Natural killer cell treated with Interleukin-12 subunit alpha and Interleukin-12 subunit beta and Interleukin-15 and Interleukin-18, amount 100 ng/mL, for 72 hours (primary cell): ENCODE data around the gene CYTH1. TPM values are rescaled to one million over a fixed set of nuclear protein-coding genes. Genes with fewer than 3 reads are reported as not detected.

Source experiments
- ATAC-seq, 2 donors: fragments of 150-1000 bp; cut with Tn5 transposase in 1 of 2; sonication (Bioruptor Pico), chemical (Tn5 transposase) in 1 of 2; 2 replicates each; pipeline ENCODE4 v1.10.0; 2021
- DNase-seq: peaks from one replicate; pipeline ENCODE4 v3.0.0; 2022; ENCODE audit warnings: low spot score
- H3K27ac Mint-ChIP-seq, 2 donors: 1 replicate in 1 of 2; 2 replicates in 1 of 2; pipeline ENCODE4 v1.8.0; 2022; ENCODE audit warnings: mixed read lengths in 2 of 2, mild to moderate bottlenecking in 1 of 2, moderate library complexity in 1 of 2
- H3K27me3 Mint-ChIP-seq, 2 donors: 1 replicate in 1 of 2; 2 replicates in 1 of 2; pipeline ENCODE4 v1.8.0; 2022; ENCODE audit warnings: mixed read lengths in 2 of 2
- H3K36me3 Mint-ChIP-seq: one replicate; pipeline ENCODE4 v1.8.0; 2022; ENCODE audit warnings: mixed read lengths
- H3K4me1 Mint-ChIP-seq, 2 donors: 1 replicate in 1 of 2; 2 replicates in 1 of 2; pipeline ENCODE4 v1.8.0; 2022; ENCODE audit warnings: low read depth in 2 of 2, mixed read lengths in 2 of 2, mild to moderate bottlenecking in 1 of 2
- H3K4me3 Mint-ChIP-seq: one replicate; pipeline ENCODE4 v1.8.0; 2022; ENCODE audit warnings: mixed read lengths
- H3K9me3 Mint-ChIP-seq: 2 replicates; pipeline ENCODE4 v1.8.0; 2022; ENCODE audit warnings: mixed read lengths
- total RNA-seq, 2 donors: library from RNA; stranded (reverse); gene quantifications; one replicate each; pipeline ENCODE4 v1.2.3, GENCODE V29; 2022

Gene CYTH1
- total RNA-seq, 2 donors from 2014 or later: 111 to 149 TPM

DNA sequence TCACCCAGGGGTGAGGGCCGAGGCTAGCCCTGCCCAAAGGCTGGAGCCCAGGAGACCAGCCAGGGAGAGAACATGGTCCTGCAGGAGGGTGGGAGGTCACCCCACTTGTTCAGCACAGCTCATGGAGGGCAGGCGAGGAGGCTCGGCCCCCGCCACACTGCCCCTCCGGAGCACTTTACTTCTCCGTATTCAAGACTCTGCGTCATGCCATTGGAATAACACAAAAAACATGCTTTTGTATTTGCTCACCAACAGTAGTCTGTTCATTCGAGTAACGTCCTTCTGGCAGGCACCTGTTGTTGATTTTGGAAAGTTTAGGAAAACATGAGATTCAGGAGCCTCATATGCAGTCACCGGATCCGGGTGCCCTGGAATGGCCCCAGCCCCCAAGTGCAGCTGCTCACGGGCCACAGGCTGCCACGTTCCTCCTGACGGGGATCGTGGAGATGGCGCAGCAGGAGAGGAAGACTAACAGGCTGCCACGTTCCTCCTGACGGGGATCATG, 123.7 kb downstream of the CYTH1 start:
- no peaks in the 10 kb centered on the region for H3K36me3 Mint-ChIP-seq
- no peak for ATAC-seq

DNA sequence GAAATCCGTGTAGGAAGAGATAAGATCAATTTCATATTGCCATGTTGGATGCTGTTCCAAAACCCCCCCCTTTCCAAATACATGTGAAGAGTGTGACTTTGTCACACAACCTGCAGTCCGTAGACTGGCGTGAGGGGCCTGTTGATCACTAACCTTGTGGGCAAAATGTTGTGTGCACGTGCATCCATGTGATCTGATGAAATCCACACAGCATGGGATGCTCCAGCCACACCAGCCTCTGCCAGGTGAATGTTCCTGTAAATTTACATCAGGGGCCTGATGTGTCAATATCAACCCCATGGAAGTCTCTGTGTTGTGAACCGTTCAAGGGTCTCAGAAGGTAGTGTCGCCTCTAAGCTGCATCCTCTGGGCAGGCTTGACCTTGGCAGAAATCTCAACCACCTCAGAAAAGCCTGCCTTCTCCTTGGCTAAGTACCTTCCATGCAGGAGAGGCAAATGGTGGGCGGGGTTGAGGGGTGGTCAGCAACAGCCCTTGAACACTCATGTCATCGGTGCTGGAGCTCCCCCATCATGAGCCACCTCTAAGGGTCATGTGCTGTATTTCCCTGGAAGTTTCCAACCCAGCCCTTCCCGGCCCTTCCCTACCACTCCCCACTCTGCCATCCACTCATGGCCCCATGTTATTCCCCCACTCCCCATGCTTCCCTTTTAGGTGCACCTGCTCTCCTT, 126.7 kb downstream of the CYTH1 start:
- H3K27ac Mint-ChIP-seq: no peak overlapping the region
- peaks cover 0 to 3% of the 10 kb centered on the region in 2 donors for H3K4me1 Mint-ChIP-seq
- no peaks in the 10 kb centered on the region for H3K9me3 Mint-ChIP-seq
- H3K27me3 Mint-ChIP-seq: no peaks in the 10 kb centered on the region
- ATAC-seq (no peak), DNase-seq (no peak)
- no peaks in the 10 kb centered on the region for H3K36me3 Mint-ChIP-seq
- H3K4me3 Mint-ChIP-seq: no peak overlapping the region

More for the DNA sequence above, 123.7 kb downstream of the CYTH1 start:
- H3K9me3 Mint-ChIP-seq: no peaks in the 10 kb centered on the region
- H3K27me3 Mint-ChIP-seq: no peaks in the 10 kb centered on the region
- DNase-seq: no peak
- no peak overlapping the region for H3K27ac Mint-ChIP-seq
- H3K4me1 Mint-ChIP-seq: peaks cover 0 to 3% of the 10 kb centered on the region in 2 donors
- no peak overlapping the region for H3K4me3 Mint-ChIP-seq

DNA sequence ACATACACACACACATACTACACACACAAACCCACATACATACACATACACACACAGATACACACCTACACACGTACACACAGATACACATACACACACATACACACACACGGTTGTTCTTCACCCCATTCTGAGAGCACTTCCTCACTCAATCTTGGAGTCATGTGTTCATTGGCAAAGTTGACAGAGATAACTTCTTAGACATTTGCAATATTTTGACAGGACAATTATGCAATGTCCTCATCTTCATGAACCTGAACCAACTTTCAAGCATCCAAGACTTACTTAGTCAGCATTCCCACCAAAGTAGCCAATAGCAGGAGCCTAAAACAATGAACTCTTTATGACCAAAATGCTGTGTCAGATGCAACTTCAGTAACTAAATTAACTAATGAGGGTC, 127.7 kb downstream of the CYTH1 start:
- no peak overlapping the region for H3K4me3 Mint-ChIP-seq
- no peak overlapping the region for H3K27ac Mint-ChIP-seq
- DNase-seq (no peak), ATAC-seq (no peak)
- no peaks in the 10 kb centered on the region for H3K9me3 Mint-ChIP-seq
- peaks cover 0 to 3% of the 10 kb centered on the region in 2 donors for H3K4me1 Mint-ChIP-seq
- no peaks in the 10 kb centered on the region for H3K36me3 Mint-ChIP-seq
- no peaks in the 10 kb centered on the region for H3K27me3 Mint-ChIP-seq

DNA sequence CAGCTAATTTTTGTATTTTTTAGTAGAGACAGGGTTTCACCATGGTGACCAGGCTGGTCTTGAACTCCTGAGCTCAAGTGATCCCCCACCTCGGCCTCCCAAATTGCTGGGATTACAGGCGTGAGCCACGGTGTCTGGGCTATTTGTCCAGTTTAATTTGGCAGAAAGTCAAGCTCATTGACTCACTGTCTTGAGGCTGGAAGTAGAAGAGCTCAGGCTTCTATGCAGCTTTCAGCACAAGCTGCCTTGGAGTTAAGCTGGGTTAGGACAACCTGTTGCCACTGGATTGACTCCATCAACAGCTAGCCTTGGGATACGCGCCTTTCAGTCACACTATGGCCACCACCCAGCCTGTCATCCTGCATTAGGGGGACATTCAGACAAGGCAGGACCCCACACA, 128.7 kb downstream of the CYTH1 start:
- H3K27ac Mint-ChIP-seq: no peak overlapping the region
- peaks cover 0 to 3% of the 10 kb centered on the region in 2 donors for H3K4me1 Mint-ChIP-seq
- H3K27me3 Mint-ChIP-seq: no peaks in the 10 kb centered on the region
- DNase-seq: no peak
- no peak for ATAC-seq
- H3K4me3 Mint-ChIP-seq: no peak overlapping the region
- H3K36me3 Mint-ChIP-seq: no peaks in the 10 kb centered on the region
- H3K9me3 Mint-ChIP-seq: no peaks in the 10 kb centered on the region

- no peak overlapping the region for H3K4me3 Mint-ChIP-seq
- H3K4me1 Mint-ChIP-seq: peaks cover 0 to 3% of the 10 kb centered on the region in 2 donors
- H3K27me3 Mint-ChIP-seq: peaks cover 0 to 2% of the 10 kb centered on the region in 2 donors
- H3K27ac Mint-ChIP-seq: no peak overlapping the region
- DNase-seq (no peak), ATAC-seq (no peak)
- H3K36me3 Mint-ChIP-seq: no peaks in the 10 kb centered on the region
- H3K9me3 Mint-ChIP-seq: no peaks in the 10 kb centered on the region
Observed at GRCh38 chr17:78652913-78653312, 129.2 kb downstream of the CYTH1 start.

DNA sequence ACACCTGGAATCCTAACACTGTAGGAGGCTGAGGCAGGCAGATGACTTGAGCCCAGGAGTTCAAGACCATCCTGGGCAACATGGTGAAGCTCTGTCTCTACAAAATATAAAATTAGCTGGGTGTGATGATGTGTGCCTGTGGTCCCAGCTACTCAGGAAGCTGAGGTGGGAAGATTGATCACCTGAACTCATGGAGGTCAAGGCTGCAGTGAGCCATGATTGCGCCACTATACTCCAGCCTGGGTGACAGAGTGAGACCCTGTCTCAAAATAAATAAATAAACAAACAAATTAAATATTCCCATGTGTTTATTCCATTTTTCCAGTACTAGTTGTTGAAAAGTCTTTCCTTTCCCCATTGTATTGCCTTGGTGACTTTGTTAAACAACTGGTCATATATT, 130.0 kb downstream of the CYTH1 start:
- peaks cover 3 to 5% of the 10 kb centered on the region in 2 donors for H3K27me3 Mint-ChIP-seq
- H3K9me3 Mint-ChIP-seq: no peaks in the 10 kb centered on the region
- peaks cover 0 to 3% of the 10 kb centered on the region in 2 donors for H3K4me1 Mint-ChIP-seq
- no peak for DNase-seq
- no peak overlapping the region for H3K27ac Mint-ChIP-seq
- H3K4me3 Mint-ChIP-seq: no peak overlapping the region
- no peaks in the 10 kb centered on the region for H3K36me3 Mint-ChIP-seq
- ATAC-seq: no peak

DNA sequence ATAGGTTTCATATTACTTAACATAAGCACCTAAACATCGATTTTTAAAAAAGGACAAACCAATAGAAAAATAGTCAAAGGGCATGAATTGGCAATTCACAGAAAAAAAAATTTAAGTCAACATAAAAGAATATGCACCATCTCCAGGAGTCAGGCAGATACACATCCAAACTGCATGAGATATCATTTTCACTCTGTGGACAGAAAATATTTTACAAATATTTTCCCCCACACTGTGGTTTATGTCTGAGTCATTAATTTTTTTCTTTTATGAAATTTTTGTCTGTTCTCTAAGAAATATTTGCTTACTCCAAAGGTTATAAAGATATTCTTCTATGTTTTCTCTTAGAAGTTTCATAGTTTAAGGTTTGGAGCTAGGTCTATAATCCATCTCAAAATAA, 130.5 kb downstream of the CYTH1 start:
- Mint-ChIP-seq H3K4me1 (peaks cover 0 to under 1% of the 10 kb centered on the region in 2 donors), H3K4me3 (no peak overlapping the region), H3K27ac (no peak overlapping the region), H3K27me3 (peaks cover 4 to 5% of the 10 kb centered on the region in 2 donors), H3K36me3 (no peaks in the 10 kb centered on the region), H3K9me3 (no peaks in the 10 kb centered on the region)
- DNase-seq: no peak
- ATAC-seq: no peak

DNA sequence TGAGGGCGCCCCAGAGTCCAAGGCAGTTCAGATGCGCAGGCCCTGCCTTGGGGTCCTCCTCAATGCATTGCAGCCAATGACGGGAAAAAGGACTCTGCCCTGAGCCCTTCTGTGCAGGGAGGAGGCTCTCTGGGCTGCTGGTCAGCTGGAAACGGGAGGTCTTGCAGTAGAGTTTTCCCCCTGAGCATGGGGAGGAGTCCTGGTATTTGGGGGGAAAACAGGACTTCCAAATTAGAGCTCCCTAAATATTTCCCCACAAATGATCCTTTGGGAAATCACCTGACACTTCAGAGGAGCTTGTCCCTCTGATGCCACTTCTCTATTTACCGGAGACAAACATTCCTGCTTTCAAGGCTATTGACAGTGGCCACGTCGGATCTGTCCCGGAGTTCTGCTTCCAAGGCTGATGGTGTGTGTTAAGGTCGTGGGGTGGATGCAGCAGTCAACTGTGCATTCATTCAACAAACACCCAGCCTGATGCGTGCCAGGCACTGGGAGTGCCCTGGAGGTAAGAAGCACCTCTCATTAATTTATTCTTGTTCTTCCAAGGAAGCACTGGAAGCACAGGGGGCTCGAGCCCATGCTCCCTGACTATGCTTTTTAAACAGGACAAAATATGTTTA, 131.9 kb downstream of the CYTH1 start:
- H3K9me3 Mint-ChIP-seq: no peaks in the 10 kb centered on the region
- H3K4me3 Mint-ChIP-seq: no peak overlapping the region
- no peak overlapping the region for H3K27ac Mint-ChIP-seq

GRCh38 chr17:78648293-78648692, 133.8 kb downstream of the CYTH1 start:
- H3K36me3 Mint-ChIP-seq: no peaks in the 10 kb centered on the region
- H3K4me3 Mint-ChIP-seq: no peak overlapping the region
- no peak for DNase-seq
- no peak for ATAC-seq
- no peaks in the 10 kb centered on the region for H3K9me3 Mint-ChIP-seq
- H3K27me3 Mint-ChIP-seq: peaks cover 5 to 10% of the 10 kb centered on the region in 2 donors
- H3K4me1 Mint-ChIP-seq: peaks cover 10 to 11% of the 10 kb centered on the region in 2 donors
- H3K27ac Mint-ChIP-seq: no peak overlapping the region

More for the DNA sequence above, 131.9 kb downstream of the CYTH1 start:
- no peak for ATAC-seq
- Mint-ChIP-seq H3K27me3 (peaks cover 5 to 10% of the 10 kb centered on the region in 2 donors), H3K36me3 (no peaks in the 10 kb centered on the region), H3K4me1 (peaks cover 10 to 11% of the 10 kb centered on the region in 2 donors)
- no peak for DNase-seq

DNA sequence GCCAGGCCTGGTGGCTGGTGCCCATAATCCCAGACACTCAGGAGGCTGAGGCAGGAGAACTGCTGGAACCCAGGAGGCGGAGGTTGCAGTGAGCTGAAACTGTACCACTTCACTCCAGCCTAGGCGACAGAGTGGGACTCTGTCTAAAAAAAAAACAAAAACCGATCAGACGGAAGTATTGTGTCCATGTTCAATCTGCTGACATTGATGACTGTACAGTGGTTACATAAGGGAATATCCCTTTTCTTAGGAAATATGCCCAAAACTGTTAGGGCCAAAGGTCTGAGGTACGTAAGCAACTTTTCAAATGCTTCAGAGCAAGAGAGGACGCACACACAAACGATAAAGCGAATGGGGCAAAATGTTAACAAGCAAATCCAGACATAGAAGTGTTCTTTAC, 135.0 kb downstream of the CYTH1 start:
- no peaks in the 10 kb centered on the region for H3K9me3 Mint-ChIP-seq
- DNase-seq (no peak), ATAC-seq (no peak)
- H3K27me3 Mint-ChIP-seq: peaks cover 5 to 10% of the 10 kb centered on the region in 2 donors
- peak overlapping the region in 1 of 2 donors; percentile 92 for H3K27ac Mint-ChIP-seq
- H3K4me1 Mint-ChIP-seq: peaks cover 10 to 11% of the 10 kb centered on the region in 2 donors
- no peaks in the 10 kb centered on the region for H3K36me3 Mint-ChIP-seq
- no peak overlapping the region for H3K4me3 Mint-ChIP-seq

DNA sequence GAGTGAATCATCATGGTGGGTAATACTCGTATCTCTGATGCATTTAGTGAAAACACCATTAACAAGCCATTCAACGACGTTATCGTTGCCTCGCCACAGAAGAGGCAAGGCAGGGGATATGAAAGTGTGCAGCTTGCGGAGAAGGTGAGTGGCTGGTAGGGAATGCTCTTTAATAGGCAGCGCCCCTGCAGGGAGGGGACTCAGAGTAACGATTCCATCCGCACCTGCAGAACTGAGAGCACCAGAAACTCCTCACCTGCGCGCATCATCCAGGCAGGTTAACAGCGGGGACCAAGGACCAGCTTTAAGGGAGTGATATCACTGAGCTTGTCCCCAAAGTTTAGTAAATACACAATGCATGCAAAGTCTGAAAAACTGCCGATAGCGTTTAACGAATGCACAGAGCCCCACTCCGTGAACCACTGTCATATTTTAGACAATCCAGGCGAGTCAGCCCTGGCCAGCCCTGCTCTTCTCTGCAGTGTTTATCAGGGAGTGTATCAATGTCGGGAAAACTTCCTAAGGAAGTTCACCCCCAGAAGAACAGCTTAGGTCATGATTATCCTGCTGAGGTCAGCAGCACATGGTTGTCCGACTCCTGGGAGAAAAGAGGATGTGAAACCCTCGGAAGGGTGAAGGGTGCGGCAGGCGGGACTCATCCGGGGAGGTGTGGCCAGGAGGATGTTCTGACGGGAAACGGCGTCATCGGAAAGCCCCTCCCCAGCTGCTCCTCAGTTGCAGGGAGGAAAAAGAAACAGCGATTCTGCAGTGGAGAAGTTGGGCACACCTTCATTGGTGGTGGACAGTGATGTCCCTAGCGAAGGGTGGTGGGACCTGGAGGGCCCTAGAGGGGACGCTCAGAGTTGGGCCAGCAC, 136.4 kb downstream of the CYTH1 start:
- ATAC-seq (peak; percentile 77 to 89), DNase-seq (peak; percentile 71)
- Mint-ChIP-seq H3K27ac (peak overlapping the region; percentile 65 to 92), H3K4me1 (peaks cover 10 to 11% of the 10 kb centered on the region in 2 donors), H3K4me3 (peak overlapping the region; percentile 71), H3K36me3 (no peaks in the 10 kb centered on the region), H3K9me3 (no peaks in the 10 kb centered on the region), H3K27me3 (peaks cover 5 to 10% of the 10 kb centered on the region in 2 donors)

GRCh38 chr17:78644931-78645351, 137.1 kb downstream of the CYTH1 start:
- no peak for ATAC-seq
- H3K9me3 Mint-ChIP-seq: no peaks in the 10 kb centered on the region
- no peaks in the 10 kb centered on the region for H3K36me3 Mint-ChIP-seq
- H3K27me3 Mint-ChIP-seq: peaks cover 5 to 10% of the 10 kb centered on the region in 2 donors
- DNase-seq: no peak
- peaks cover 10 to 11% of the 10 kb centered on the region in 2 donors for H3K4me1 Mint-ChIP-seq
- H3K4me3 Mint-ChIP-seq: peak overlapping the region; percentile 71
- no peak overlapping the region for H3K27ac Mint-ChIP-seq

- Mint-ChIP-seq H3K27ac (no peak overlapping the region), H3K4me1 (peaks cover 11 to 14% of the 10 kb centered on the region in 2 donors), H3K9me3 (no peaks in the 10 kb centered on the region), H3K27me3 (peaks cover 5 to 10% of the 10 kb centered on the region in 2 donors), H3K4me3 (no peak overlapping the region), H3K36me3 (no peaks in the 10 kb centered on the region)
- no peak for ATAC-seq
- no peak for DNase-seq
Observed at GRCh38 chr17:78644224-78644623, 137.8 kb downstream of the CYTH1 start.
